Central memory CD4-positive, alpha-beta T cell (primary cell): ENCODE measurements around the gene WIZ.

Source experiments
- DNase-seq: peaks from one replicate; pipeline ENCODE4 v3.0.0; 2022

WIZ gene

GRCh38 chr19:15443838-15444237 is 5.9 kb downstream of the WIZ start:
- no peak for DNase-seq

- DNase-seq, result no peak
These were observed 6.4 kb downstream of the WIZ start for GRCh38 chr19:15443325-15443724.

- no peak for DNase-seq
These were observed 7.4 kb downstream of the WIZ start for GRCh38 chr19:15442142-15442920.

GRCh38 chr19:15441317-15441716 is 8.4 kb downstream of the WIZ start:
- no peak for DNase-seq

GRCh38 chr19:15439821-15440641 is 9.7 kb downstream of the WIZ start:
- DNase-seq, result no peak

- DNase-seq, result no peak
These were observed 10.5 kb downstream of the WIZ start for GRCh38 chr19:15439078-15439799.

GRCh38 chr19:15438577-15438976 is 11.2 kb downstream of the WIZ start:
- DNase-seq, result no peak

- no peak for DNase-seq
These were observed 11.6 kb downstream of the WIZ start for GRCh38 chr19:15438124-15438496.

- no peak for DNase-seq
These were observed 12.2 kb downstream of the WIZ start for GRCh38 chr19:15437355-15438123.

GRCh38 chr19:15436826-15437110 is 13.0 kb downstream of the WIZ start:
- DNase-seq, result no peak

GRCh38 chr19:15436012-15436825 is 13.5 kb downstream of the WIZ start:
- no peak for DNase-seq

- no peak for DNase-seq
These were observed 16.2 kb downstream of the WIZ start for GRCh38 chr19:15433519-15434069.

GRCh38 chr19:15432629-15433518 is 16.9 kb downstream of the WIZ start:
- DNase-seq, result peak; percentile 89

- no peak for DNase-seq
These were observed 17.7 kb downstream of the WIZ start for GRCh38 chr19:15432018-15432494.

GRCh38 chr19:15431396-15432017 is 18.2 kb downstream of the WIZ start:
- no peak for DNase-seq

- no peak for DNase-seq
These were observed 19.1 kb downstream of the WIZ start for GRCh38 chr19:15430526-15431120.

- DNase-seq, result no peak
These were observed 19.8 kb downstream of the WIZ start for GRCh38 chr19:15429825-15430467.

GRCh38 chr19:15428956-15429824 is 20.6 kb downstream of the WIZ start:
- DNase-seq, result no peak
